HG03159 (cell line): Measurements from ENCODE around the gene ACAP1.
"Not testable (repeated sequence)": the region's sequence is repeated elsewhere in the genome, so short reads cannot be mapped to it uniquely, and the experiment has no call there.

ENCODE experiments used
- ATAC-seq: cut with Tn5 transposase; IDR thresholded peaks from one replicate; pipeline ENCODE4 v1.9.1; 2021; ENCODE audit warnings: mild to moderate bottlenecking, moderate library complexity; ENCODE audit not compliant: unreplicated experiment

The ACAP1 gene

DNA sequence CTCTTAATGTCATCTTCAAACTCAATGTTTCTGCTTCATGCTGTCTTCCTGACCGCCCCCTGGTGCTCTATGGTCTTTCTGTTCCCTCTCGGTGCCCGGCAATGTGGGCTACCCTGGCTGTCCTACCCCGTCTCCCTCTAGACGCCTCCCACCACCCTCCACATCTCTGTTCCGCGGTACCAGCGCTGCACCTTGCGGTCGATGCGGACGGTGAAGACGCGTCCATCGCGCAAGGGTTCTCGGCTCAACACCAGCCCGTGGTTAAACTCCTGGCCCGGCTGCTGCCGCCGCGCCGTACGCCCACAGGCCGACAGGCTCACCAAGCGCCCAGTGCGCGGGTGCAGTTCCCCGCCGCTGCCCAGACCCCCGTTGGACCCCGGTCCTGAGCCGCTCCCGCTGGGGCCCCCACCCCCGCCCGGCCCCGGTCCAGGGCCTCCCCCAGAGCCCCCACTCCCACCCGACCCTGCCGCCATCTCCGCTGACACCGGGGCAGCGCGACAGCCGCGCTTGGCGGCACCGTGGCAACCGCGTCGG lies 7.4 kb upstream of the ACAP1 start, which contains the start of gene NEURL4:
Gene NEURL4, minus strand, starts transcription at position 496 of the 534 bp plus-strand sequence. Its CDS starts 23 bp downstream, at position 473.
- peak; percentile 19 for ATAC-seq

DNA sequence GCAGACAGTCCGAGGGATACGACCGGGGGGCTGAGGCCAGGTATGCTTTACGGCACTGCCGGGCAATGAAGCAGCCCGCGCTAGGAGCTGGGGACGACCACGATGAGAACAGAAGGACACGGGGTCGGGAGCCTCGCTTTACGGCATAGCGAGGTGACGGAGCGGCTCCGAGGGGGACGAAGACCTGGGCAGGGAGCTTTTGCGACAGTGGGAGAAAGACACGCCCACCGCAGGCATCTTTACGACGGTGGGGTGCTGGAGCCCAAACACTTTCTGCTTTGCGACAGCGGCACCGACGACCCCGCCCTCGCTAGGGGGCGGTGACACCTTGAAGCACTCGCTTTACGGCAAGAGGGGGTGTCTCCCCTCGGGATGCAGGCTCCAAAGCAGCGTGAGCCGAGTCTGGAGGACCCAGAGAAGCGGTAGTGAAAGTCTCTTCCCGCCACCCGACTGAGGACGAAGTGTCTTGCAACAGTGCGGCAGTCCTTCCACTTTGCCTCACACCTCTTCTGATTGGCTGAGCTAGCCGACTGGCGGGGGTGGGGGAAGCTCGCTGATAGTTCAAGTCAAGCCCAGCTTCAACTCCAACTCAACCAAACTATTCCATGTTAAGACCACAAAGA lies 6.8 kb upstream of the ACAP1 start:
- peak; percentile 57 for ATAC-seq

DNA sequence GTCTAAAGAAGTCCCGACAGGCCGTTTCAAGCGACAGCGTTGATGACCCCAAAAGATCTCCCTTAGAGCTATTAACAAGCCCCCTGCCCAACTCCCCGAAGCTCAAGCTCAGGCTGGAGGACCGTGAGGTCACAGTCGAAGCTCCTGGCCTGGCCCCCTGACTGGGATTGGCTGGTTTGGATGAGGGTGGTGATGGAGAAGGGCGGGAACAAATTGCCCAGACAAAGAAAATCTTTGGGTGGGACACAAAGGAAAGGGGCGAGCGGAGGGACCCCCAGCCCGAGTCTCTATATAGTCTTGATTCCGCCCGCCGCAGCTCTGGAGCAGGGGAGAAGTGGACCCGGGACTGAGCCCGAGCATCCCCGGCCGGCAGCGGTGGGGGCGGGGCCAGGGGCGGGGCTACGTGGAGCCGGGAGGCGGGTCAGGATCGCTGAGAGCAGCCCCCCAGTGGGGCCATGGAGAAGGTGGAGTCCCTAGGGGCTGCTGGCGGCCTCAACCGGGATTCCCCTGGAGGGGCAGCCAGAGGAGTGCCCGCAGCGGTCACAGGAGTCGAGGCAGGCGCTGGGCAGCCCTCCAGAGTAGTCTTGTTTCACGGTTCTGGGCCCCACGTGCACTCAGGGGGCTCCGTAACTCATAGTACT lies 6.2 kb upstream of the ACAP1 start:
- ATAC-seq, result peak; percentile 32

DNA sequence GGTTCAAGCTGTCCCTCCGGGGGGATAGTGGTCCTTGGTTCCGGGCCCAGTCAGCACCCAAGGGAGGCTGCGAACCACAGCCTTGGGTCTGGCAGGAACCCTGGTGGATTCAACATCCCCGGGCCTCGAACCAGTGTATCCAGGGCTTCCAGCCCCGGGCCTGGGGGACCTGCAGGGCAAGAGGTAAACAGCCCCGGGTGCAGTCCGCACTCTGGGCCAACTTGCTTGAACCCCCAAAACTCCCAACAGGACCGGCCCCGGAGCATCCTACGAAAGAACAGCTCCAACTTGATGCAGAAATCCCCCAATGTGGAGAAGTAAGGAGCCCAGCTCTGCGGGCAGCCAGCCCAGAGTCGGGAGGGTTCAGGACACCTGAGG lies 5.7 kb upstream of the ACAP1 start:
- no peak for ATAC-seq

DNA sequence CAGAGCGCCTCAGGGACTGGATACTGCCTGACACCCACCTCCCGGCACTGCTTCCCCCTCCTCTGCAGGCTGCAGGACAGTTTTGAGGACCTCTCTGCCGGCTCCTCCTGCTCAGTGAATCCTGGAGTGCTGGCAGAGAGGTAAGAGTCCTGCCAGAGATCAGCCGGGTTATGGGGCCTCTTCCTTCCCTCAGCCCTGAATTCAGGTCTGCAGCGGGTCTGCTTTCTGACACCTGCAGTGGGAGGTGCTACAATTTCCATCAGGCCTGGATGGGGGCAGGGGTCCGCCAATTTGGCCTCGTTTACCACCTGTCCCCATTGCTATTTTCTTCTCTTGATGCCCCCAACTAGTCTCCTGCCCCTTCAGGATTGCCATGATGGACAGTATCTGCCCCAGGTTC lies 4.2 kb upstream of the ACAP1 start:
- no peak for ATAC-seq

DNA sequence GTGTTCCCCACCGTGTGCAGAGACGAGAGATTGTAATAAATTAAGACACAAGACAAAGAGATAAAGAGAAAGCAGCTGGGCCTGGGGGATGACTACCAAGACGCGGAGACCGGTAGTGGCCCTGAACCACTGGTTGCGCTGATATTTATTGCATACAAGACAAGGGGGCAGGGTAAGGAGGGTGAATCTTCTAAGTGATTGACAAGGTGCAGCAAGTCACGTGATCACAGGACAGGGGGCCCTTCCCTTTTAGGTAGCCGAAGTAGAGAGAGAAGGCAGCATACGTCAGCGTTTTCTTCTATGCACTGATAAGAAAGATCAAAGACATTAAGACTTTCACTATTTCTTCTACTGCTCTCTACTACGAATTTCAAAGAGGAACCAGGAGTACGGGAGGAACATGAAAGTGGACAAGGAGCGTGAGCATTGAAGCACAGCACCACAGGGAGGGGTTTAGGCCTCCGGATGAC lies 3.7 kb upstream of the ACAP1 start:
- not testable (repeated sequence) for ATAC-seq

DNA sequence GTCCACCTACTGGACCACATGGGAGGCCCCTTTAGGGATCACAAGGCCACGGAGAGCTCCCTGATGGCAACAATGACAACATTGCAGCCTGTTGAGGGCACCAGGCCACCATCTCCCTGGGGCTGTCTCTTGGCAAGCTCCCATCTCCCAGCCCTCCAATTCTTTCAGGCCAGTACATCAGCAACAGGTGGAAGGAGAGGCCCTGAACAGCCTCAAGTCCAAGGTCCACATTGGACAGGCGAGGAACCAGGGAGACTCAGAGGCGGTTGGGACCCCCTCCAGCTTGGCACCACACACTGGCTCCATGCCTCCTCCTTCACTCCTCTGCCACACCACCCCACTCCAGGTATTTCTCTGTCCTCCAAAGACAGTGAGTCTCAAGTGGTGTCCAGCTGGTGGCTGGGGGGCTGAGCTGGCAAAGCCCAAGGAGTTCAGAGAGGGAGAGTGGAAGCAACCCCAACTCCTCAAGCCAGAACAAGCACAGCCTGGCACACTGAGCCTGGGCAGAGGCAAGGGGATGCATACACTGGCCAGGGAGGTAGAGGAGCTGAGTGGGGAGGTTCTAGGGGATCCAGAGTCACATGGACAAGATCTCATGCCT lies 1.3 kb upstream of the ACAP1 start:
- no peak for ATAC-seq

DNA sequence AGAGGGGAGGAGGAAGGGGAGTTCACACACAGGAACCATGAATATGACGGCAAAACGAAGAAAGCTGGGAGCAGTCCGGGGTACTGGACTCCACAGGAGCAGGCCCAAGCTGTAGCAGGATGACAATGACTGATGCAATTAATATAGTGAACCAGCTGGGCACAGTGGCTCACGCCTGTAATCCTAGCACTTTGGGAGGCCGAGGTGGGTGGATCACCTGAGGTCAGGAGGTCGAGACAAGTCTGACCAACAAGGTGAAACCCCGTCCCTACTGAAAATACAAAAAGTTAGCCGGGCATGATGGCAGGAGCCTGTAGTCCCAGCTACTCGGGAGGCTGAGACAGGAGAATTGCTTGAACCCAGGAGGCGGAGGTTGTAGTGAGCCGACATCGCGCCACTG lies 564 bp upstream of the ACAP1 start:
- ATAC-seq, result not testable (repeated sequence)

DNA sequence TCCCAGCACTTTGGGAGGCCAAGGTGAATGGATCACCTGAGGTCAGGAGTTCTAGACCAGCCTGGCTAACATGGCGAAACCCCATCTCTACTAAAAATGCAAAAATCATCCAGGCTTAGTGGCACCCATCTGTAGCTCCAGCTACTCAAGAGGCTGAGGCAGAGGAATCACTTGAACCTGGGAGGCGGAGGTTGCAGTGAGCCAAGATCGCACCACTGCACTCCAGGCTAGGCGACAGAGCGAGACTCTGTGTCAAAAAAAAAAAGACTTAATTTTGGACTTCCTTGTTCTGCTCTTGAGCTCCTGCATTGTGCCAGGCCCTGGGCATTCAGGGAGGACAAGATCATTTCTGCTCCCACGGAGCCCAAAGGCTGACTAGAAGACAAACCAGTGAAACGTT lies 1.3 kb downstream of the ACAP1 start:
- ATAC-seq, result not testable (repeated sequence)

DNA sequence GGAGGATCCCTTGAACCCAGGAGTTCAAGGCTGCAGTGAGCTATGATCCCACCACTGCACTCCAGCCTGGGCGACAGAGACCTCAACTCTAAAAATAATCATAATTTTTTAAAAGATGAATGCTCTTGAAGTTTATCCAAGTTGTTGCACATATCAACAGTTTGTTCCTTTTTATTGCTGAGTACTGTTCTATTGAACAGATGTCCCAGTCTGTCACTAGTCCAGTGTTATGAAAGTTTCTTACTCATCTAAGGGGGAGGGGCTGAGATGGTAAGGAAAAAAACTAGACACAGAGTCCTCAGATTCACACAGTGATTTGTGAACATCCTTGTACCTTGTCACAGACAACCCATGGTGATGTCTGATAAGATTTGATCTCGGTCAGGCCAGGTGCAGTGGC lies 3.9 kb downstream of the ACAP1 start:
- no peak for ATAC-seq

DNA sequence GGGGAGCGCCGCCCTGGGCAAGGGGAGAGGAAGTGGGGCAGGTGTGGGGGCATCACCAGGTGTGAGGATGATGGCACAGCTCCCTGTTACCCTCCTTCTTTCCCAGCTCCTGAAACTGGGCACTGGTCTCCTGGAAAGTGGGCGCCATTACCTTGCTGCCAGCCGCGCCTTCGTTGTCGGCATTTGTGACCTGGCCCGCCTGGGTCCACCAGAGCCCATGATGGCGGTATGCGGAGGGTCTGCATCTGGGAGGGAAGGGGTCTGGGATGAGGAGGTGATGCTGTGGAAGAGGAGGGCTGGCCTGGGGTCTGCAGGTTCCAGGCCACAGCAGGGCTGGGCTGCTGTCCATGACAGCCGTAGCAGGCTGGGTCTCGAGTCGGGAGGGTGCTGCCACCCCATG lies 5.5 kb downstream of the ACAP1 start:
- ATAC-seq, result no peak

DNA sequence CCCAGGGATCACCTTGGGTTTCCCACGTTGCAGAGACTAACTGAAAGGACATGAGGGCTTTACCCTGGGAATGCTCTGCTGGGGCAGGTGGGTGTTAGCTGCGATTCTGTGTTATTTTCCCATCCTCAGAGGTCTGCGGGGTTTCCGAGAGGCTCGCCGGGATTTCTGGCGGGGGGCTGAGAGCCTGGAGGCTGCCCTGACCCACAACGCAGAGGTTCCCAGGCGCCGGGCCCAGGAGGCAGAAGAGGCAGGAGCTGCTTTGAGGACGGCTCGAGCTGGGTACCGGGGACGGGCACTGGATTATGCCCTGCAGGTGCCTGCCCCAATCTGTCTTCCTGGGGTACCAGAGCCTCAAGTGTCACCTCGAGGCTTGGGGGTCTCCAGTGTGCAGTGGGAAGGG lies 6.9 kb downstream of the ACAP1 start:
- no peak for ATAC-seq

DNA sequence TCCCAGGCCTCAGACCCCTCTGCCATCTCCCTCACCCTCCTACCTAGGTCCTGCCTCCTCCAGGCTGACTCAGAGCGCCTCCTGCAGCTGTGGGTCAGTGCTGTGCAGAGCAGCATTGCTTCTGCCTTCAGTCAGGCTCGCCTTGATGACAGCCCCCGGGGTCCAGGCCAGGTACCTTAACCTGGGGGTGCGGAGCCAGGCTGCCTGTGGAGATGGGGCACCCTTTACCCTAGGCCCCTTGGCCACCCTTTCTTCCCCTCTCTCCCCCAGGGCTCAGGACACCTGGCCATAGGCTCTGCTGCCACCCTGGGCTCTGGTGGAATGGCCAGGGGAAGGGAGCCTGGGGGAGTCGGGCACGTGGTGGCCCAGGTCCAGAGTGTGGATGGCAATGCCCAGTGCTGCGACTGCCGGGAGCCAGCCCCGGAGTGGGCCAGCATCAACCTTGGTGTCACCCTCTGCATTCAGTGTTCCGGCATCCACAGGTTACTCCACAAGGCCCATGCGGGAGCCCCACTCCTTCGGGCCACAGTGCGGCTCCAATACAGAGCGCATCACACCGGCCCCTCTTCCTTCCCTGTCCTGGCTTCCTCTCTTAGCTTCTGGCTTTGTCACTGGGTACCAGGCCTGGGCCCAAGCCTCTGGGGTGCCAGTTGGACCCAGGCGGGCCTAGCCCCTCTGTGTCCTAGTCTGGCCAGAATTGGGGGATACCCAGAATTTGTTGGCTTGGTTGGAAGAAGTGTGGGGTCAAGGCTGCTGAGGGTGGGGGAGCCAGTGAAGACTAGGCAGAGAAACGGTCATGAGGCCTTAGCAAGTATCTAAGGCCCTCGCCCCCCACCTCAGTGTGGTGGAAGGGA lies 10.7 kb downstream of the ACAP1 start:
- ATAC-seq, result no peak

DNA sequence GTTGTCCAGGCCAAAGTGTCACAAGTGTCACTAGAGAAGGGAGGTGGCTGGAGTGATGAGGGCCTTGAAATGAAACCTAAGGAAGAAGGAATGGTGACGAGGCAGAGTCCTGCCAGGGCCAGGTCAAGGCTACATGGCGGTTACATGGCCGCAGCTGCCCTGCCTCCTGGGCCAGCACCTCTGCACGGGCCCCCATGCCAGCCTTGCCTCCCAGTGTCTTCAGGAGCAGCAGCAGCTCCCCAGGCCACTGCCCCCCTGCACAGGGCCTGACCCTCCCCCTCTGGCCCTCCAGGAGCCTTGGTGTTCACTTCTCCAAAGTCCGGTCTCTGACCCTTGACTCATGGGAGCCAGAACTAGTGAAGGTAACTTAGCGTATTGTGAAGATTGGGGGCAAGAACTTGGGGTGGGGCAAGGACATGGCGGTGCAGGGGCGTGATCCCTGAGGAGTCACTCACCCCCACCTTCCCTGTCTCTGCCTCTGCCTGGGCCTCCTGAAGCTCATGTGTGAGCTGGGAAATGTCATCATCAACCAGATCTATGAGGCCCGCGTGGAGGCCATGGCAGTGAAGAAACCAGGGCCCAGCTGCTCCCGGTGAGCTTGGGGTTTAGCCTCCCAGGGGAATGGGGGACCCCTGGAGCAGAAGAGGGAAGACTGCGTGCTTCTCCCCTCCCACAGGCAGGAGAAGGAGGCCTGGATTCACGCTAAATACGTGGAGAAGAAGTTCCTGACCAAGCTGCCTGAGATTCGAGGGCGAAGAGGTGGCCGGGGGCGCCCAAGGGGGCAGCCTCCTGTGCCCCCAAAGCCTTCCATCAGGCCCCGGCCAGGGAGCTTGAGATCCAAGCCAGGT lies 11.5 kb downstream of the ACAP1 start:
- no peak for ATAC-seq

DNA sequence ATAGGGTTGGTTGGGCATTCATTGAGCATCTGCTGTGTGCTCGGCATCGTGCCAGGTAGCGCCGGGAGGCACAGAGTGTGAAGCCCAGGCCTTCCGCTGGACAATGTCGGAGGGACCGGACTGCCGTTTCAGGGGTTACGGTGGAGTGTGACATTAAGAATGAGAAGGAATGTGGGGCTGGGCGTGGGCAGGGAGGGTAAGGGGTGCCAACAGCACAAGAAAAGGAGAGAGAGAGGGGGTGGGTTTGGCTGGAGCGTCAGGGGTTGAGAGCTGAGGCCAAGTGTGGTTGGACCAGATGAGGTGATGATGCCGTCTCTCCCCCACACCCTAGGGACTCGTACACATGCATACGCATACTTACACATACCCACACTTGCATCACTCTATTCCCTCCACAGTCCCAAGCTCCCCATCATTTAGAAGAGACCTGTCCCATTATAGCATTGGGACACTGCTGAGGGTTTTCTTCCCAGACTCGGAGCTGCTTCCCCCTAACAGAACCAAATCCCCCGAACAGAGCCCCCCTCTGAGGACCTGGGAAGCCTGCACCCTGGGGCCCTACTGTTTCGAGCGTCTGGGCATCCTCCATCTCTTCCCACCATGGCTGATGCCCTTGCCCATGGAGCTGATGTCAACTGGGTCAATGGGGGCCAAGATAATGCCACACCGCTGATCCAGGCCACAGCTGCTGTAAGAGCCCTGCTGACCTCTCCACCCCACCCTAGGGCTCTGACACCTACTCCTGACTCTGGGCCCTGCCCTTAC lies 12.3 kb downstream of the ACAP1 start:
- ATAC-seq, result no peak

DNA sequence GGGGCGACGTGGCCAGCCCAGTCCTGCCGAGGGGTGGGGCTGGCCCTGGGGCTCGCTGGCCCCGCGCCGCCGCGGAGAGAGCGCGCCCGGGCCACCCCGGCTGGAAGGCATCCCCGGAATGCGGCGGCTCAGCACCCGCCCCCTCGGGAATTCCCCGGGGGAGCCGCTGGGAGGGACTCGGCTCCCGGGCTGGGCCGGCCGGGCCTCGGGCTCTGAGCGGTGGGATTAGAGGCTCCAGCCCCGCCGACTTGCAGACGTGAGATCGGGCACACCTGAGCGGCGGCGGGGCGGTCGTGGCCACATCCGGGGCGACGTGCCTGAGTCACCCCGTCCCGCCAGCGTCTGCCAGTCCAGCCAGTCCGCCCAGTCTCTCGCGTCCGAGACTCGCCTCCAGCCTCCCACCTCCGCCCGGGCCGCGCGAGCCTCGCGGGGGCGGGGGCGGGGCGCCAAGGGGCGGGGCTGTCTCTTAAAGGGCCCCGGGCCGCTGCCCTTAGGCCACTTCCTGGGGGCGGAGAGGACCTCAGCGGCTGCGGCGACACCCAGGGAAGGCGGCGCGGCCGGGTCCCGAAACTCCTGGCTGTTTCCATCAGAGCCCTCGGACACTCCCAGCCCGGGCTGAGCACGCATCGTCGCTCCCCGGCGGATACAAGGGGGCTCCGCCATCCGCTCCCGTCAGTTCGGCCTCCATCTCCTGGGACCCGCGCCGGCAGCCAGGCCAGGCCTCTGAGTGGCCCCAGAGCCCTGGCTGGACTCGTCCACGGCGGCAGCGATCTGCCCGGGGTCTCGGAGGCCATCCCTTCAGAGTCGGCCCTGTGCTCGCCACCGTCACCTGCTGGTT lies 15.6 kb downstream of the ACAP1 start, which contains the start of gene KCTD11:
Gene KCTD11, plus strand, starts transcription at position 498 of the 838 bp plus-strand sequence.
- peak; percentile 48 for ATAC-seq

DNA sequence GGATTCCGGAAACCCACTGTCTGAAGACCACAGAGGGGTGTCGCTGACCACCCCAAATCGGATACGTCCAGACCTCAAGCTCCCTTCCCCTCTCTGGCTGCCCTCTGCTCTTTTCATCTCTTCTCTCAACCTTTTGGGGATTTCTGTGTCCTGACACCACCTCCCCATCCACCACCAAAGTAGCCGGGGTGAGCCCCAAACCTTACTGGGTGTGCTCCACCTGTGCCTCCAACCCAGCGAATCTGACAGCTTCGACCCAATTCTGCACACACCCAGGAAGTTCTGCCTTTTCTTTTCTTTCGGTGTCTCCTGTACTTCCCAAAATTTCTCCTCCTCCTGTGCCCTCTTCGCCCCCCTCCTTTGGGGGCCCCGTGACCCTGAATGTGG lies 16.2 kb downstream of the ACAP1 start:
- ATAC-seq, result no peak

DNA sequence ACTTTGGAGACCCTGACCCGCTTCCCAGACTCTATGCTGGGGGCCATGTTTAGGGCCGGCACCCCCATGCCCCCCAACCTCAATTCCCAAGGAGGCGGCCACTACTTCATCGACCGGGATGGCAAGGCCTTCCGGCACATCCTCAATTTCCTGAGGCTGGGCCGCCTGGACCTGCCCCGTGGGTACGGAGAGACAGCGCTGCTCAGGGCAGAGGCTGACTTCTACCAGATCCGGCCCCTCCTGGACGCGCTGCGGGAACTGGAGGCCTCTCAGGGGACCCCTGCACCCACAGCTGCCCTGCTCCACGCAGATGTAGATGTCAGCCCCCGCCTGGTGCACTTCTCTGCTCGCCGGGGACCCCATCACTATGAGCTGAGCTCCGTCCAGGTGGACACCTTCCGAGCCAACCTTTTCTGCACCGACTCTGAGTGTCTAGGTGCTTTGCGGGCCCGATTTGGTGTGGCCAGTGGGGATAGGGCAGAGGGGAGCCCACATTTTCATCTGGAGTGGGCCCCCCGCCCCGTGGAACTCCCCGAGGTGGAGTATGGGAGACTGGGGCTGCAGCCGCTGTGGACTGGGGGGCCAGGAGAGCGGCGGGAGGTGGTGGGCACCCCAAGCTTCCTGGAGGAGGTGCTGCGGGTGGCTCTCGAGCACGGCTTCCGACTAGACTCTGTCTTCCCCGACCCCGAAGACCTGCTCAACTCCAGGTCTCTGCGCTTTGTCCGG lies 16.7 kb downstream of the ACAP1 start:
- ATAC-seq, result no peak
